HepG2 (cell line): ENCODE measurements around the gene GDF15. TPM values are rescaled to one million over a fixed set of nuclear protein-coding genes. Genes with fewer than 3 reads are reported as not detected.
A peak's percentile ranks its signal among the peaks of the same experiment; 100 is the strongest.

Experiments used
- EED ChIP-seq: sonication (generic); formaldehyde crosslinking; IDR thresholded peaks from 2 replicates; pipeline ENCODE4 v1.5.0; 2020; ENCODE audit warnings: mild to moderate bottlenecking, missing genetic modification reagents
- KDM2A ChIP-seq: sonication (generic); formaldehyde crosslinking; IDR thresholded peaks from 2 replicates; pipeline ENCODE4 v1.4.0; 2020; ENCODE audit warnings: low read depth, missing genetic modification reagents, borderline replicate concordance
- KDM4B ChIP-seq: sonication (generic); formaldehyde crosslinking; IDR thresholded peaks from 2 replicates; pipeline ENCODE4 v1.4.0; 2020; ENCODE audit warnings: missing genetic modification reagents
- ZNF17 ChIP-seq: sonication (generic); formaldehyde crosslinking; IDR thresholded peaks from 2 replicates; pipeline ENCODE4 v1.5.0; 2020; ENCODE audit warnings: mild to moderate bottlenecking, missing genetic modification reagents
- ZNF224 ChIP-seq: sonication (generic); formaldehyde crosslinking; IDR thresholded peaks from 2 replicates; pipeline ENCODE4 v1.5.0; 2020; ENCODE audit warnings: mild to moderate bottlenecking, missing genetic modification reagents
- ZNF407 ChIP-seq: sonication (generic); formaldehyde crosslinking; IDR thresholded peaks from one replicate; pipeline ENCODE4 v1.5.1; 2020; ENCODE audit warnings: mild to moderate bottlenecking, missing genetic modification reagents; ENCODE audit errors: not compliant biosample characterization
- ZNF414 ChIP-seq: sonication (generic); formaldehyde crosslinking; IDR thresholded peaks from 2 replicates; pipeline ENCODE4 v1.5.0; 2020; ENCODE audit warnings: missing genetic modification reagents
- ZNF552 ChIP-seq: sonication (generic); formaldehyde crosslinking; IDR thresholded peaks from 2 replicates; pipeline ENCODE4 v1.9.0; 2022; ENCODE audit warnings: missing genetic modification reagents, mild to moderate bottlenecking, borderline replicate concordance
- polyA plus RNA-seq, 8 experiments: library from polyadenylated mRNA; depleted of rRNA in 3 of 8; stranded (reverse) in 7 of 8; unstranded in 1 of 8; fragments of >200 nt; fragmentation: Illumina TruSeq in 4 of 8; extraction: Trizol in 4 of 8; gene quantifications; 2 replicates each; pipeline versions ENCODE4 v1.2.1 to v1.2.3, GENCODE V29; 2011 to 2016; ENCODE audit warnings: low read depth in 4 of 8, missing spikeins in 1 of 8, mixed read lengths in 1 of 8; ENCODE audit not compliant: insufficient read depth in 1 of 8
- total RNA-seq, 5 experiments: library from RNA; depleted of rRNA; stranded (reverse); fragments of >200 nt; fragmentation: Illumina TruSeq; extraction: Trizol; gene quantifications; 2 replicates each; pipeline ENCODE4 v1.2.3, GENCODE V29; 2016; ENCODE audit warnings: low read depth in 1 of 5

The GDF15 gene
- total and polyA plus RNA-seq, 2 of the 13 experiments (the other 11 are each of a cell fraction or from before 2014, with no cell fraction given), result 146 to 422 TPM

GRCh38 chr19:18379803-18380747 lies 5.9 kb upstream of the GDF15 start (continued):
- TF ChIP-seq KDM4B (CRISPR knock-in tag) (peak; percentile 78; the same call in 1 of the 2 replicates), ZNF407 (CRISPR knock-in tag) (no peak), ZNF224 (CRISPR knock-in tag) (no peak), EED (CRISPR knock-in tag) (peak; percentile 55; the same call in 1 of the 2 replicates), ZNF552 (peak; percentile 81; the same call in 1 of the 2 replicates), ZNF17 (CRISPR knock-in tag) (no peak), KDM2A (CRISPR knock-in tag) (peak; percentile 56; the same call in 1 of the 2 replicates), ZNF414 (CRISPR knock-in tag) (peak; percentile 91; the same call in 1 of the 2 replicates)
